ENCODE results near the gene GRM1.

GRCh38 chr6:146189131-146189530, 160.3 kb downstream of the GRM1 start:
- TF ChIP-seq POLR2A (IDR thresholded peaks at IDR 0.05; ENCODE audit: low read length) (no peak), GATA1 (IDR thresholded peaks at IDR 0.05; ENCODE audit: low read depth, low read length) (no peak)

All from erythroblast (primary cell).